ENCODE results near the gene MX1. TPM values are rescaled to one million over a fixed set of nuclear protein-coding genes. Genes with fewer than 3 reads are reported as not detected.

Gene MX1
- total RNA-seq, 2 donors from 2014 or later: 58.6 to 75.9 TPM

DNA sequence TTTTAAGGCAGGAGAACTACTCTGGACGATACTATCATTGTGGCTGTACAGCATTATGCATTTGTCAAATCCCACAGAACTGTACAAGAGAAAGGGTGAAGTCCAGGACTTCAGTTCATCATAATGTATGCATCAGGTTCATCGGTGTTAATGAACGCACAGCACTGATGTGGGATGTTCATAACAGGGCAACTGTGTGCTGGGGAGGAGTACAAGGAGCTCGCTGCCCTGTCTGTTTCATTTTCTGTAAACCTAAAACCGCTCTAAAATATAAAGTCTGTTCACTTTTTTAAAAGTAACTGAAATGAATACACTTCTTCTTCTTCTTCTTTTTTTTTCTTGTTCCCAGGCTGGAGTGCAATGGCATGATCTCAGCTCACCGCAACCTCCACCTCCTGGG is 56.9 kb downstream of the MX1 start:
- DNase-seq: no peak
- no peak overlapping the region for H3K27ac Mint-ChIP-seq
- peaks cover 56% of the 10 kb centered on the region for H3K27me3 Mint-ChIP-seq
- ATAC-seq: no peak
- no peaks in the 10 kb centered on the region for H3K9me3 ChIP-seq (ENCODE audit: control insufficient read depth, low read length, poor library complexity, severe bottlenecking)
- H3K36me3 Mint-ChIP-seq (ENCODE audit: low read depth): no peaks in the 10 kb centered on the region
- H3K4me1 Mint-ChIP-seq: peaks cover 16% of the 10 kb centered on the region
- peak overlapping the region; percentile 21 for H3K4me3 Mint-ChIP-seq

- H3K9me3 ChIP-seq (ENCODE audit: control insufficient read depth, low read length, poor library complexity, severe bottlenecking): no peaks in the 10 kb centered on the region
- Mint-ChIP-seq H3K27me3 (peaks cover 52% of the 10 kb centered on the region), H3K4me3 (no peak overlapping the region), H3K36me3 (ENCODE audit: low read depth) (no peaks in the 10 kb centered on the region), H3K4me1 (peaks cover 16% of the 10 kb centered on the region), H3K27ac (no peak overlapping the region)
- no peak for DNase-seq
- ATAC-seq: no peak
These were observed 57.4 kb downstream of the MX1 start for GRCh38 chr21:41483415-41483814.

DNA sequence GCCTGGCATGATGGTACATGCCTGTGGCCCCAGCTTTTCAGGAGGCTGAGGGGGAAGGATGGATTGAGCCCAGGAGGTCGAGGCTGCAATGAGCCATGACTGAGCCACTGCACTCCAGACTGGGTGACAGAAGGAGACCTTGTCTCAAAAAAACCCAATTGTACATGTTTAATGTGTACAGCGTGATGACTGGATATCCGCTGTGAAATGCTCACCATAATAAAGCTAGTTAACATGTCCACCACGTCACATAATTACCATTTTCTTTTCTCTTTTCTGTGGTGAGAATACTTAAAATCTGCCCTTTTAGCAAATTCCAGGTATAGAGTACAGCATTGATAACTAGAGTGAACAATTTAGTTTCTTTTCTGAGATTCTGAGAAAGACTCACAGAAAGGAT is 57.9 kb downstream of the MX1 start:
- H3K27ac Mint-ChIP-seq: no peak overlapping the region
- no peak for DNase-seq
- ATAC-seq: no peak
- no peak overlapping the region for H3K4me3 Mint-ChIP-seq
- peaks cover 46% of the 10 kb centered on the region for H3K27me3 Mint-ChIP-seq
- H3K36me3 Mint-ChIP-seq (ENCODE audit: low read depth): no peaks in the 10 kb centered on the region
- H3K4me1 Mint-ChIP-seq: peaks cover 16% of the 10 kb centered on the region
- H3K9me3 ChIP-seq (ENCODE audit: control insufficient read depth, low read length, poor library complexity, severe bottlenecking): no peaks in the 10 kb centered on the region

DNA sequence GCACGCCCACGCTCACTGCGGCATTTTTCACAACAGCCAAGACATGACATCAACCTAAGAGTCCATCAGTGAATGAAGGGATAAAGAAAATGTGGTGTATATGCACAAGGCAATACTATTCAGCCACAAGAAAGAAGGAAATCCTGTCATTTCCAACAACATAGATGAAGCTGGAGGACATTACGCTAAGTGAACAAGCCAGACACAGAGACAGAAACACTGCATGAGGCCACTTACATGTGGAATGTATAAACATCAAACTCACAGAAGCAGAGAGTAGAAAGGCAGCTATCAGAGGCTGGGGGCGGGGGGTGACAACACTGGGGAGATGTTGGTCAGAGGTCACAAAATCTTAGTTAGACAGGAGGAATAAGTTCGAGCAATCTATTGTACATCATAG is 61.0 kb downstream of the MX1 start:
- Mint-ChIP-seq H3K27ac (no peak overlapping the region), H3K4me3 (no peak overlapping the region), H3K27me3 (peaks cover 42% of the 10 kb centered on the region), H3K36me3 (ENCODE audit: low read depth) (no peaks in the 10 kb centered on the region), H3K4me1 (peaks cover 16% of the 10 kb centered on the region)
- ATAC-seq: no peak
- no peak for DNase-seq
- no peaks in the 10 kb centered on the region for H3K9me3 ChIP-seq (ENCODE audit: control insufficient read depth, low read length, poor library complexity, severe bottlenecking)

GRCh38 chr21:41488080-41488479 is 62.0 kb downstream of the MX1 start:
- Mint-ChIP-seq H3K4me1 (peaks cover 8% of the 10 kb centered on the region), H3K27ac (no peak overlapping the region), H3K27me3 (peaks cover 33% of the 10 kb centered on the region), H3K36me3 (ENCODE audit: low read depth) (peaks cover 2% of the 10 kb centered on the region), H3K4me3 (no peak overlapping the region)
- ATAC-seq (no peak), DNase-seq (no peak)
- no peaks in the 10 kb centered on the region for H3K9me3 ChIP-seq (ENCODE audit: control insufficient read depth, low read length, poor library complexity, severe bottlenecking)

- no peaks in the 10 kb centered on the region for H3K9me3 ChIP-seq (ENCODE audit: control insufficient read depth, low read length, poor library complexity, severe bottlenecking)
- ATAC-seq (no peak), DNase-seq (no peak)
- Mint-ChIP-seq H3K36me3 (ENCODE audit: low read depth) (peaks cover 5% of the 10 kb centered on the region), H3K27ac (no peak overlapping the region), H3K4me3 (no peak overlapping the region), H3K4me1 (peaks cover 2% of the 10 kb centered on the region), H3K27me3 (peaks cover 44% of the 10 kb centered on the region)
These were observed 63.3 kb downstream of the MX1 start for GRCh38 chr21:41489329-41489728.

DNA sequence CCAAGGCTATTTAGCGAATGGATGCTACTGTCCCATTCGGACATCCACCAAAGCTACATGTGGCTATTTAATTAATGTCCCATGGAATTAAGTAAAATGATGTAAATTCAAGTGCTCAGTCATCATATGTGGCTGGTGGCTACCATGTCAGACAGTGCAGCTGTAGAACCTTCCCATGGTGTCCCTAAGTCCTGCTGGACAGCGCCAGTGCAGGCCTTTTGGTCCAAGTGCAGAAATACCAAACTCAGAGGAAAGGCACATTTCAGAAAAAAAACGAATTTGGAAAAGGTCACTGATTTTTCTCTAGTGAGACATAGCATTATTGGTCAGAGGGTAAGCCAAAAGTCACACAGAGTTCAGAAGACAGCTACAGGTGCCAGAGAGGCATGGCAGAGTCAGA is 64.3 kb downstream of the MX1 start:
- no peak for DNase-seq
- Mint-ChIP-seq H3K27me3 (peaks cover 39% of the 10 kb centered on the region), H3K4me1 (no peaks in the 10 kb centered on the region), H3K27ac (peak overlapping the region; percentile 67), H3K36me3 (ENCODE audit: low read depth) (peaks cover 5% of the 10 kb centered on the region), H3K4me3 (no peak overlapping the region)
- no peaks in the 10 kb centered on the region for H3K9me3 ChIP-seq (ENCODE audit: control insufficient read depth, low read length, poor library complexity, severe bottlenecking)
- no peak for ATAC-seq

- no peak for DNase-seq
- Mint-ChIP-seq H3K4me3 (no peak overlapping the region), H3K36me3 (ENCODE audit: low read depth) (peaks cover 5% of the 10 kb centered on the region), H3K4me1 (no peaks in the 10 kb centered on the region), H3K27me3 (peaks cover 35% of the 10 kb centered on the region), H3K27ac (no peak overlapping the region)
- ATAC-seq: no peak
- H3K9me3 ChIP-seq (ENCODE audit: control insufficient read depth, low read length, poor library complexity, severe bottlenecking): no peaks in the 10 kb centered on the region
These were observed 65.4 kb downstream of the MX1 start for GRCh38 chr21:41491412-41491811.

- Mint-ChIP-seq H3K36me3 (ENCODE audit: low read depth) (peaks cover 5% of the 10 kb centered on the region), H3K27ac (no peak overlapping the region), H3K4me3 (no peak overlapping the region), H3K27me3 (peaks cover 34% of the 10 kb centered on the region), H3K4me1 (no peaks in the 10 kb centered on the region)
- H3K9me3 ChIP-seq (ENCODE audit: control insufficient read depth, low read length, poor library complexity, severe bottlenecking): no peaks in the 10 kb centered on the region
- DNase-seq: no peak
- no peak for ATAC-seq
These were observed 68.2 kb downstream of the MX1 start for GRCh38 chr21:41494242-41494641.

DNA sequence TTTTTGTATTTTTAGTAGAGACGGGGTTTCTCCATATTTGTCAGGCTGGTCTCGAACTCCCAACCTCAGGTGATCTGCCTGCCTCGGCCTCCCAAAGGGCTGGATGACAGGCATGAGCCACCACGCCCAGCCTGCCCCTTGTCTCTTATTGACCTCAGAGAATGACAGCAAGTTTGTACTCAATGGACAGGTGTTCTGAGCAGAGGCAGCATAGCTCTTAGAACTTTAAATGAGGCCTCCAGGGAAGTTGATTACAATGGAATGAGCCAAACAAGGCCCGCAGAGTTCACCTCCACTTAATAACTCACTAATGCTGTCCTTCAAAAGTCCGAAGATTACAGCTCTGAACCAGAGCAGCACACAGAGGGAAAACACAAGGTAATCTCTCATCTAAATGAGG is 71.0 kb downstream of the MX1 start:
- H3K36me3 Mint-ChIP-seq (ENCODE audit: low read depth): peaks cover 5% of the 10 kb centered on the region
- H3K27me3 Mint-ChIP-seq: peaks cover 38% of the 10 kb centered on the region
- ATAC-seq: no peak
- no peak overlapping the region for H3K27ac Mint-ChIP-seq
- H3K9me3 ChIP-seq (ENCODE audit: control insufficient read depth, low read length, poor library complexity, severe bottlenecking): no peaks in the 10 kb centered on the region
- DNase-seq: no peak
- no peaks in the 10 kb centered on the region for H3K4me1 Mint-ChIP-seq
- no peak overlapping the region for H3K4me3 Mint-ChIP-seq

GRCh38 chr21:41497788-41498187 is 71.7 kb downstream of the MX1 start:
- no peak for ATAC-seq
- no peaks in the 10 kb centered on the region for H3K9me3 ChIP-seq (ENCODE audit: control insufficient read depth, low read length, poor library complexity, severe bottlenecking)
- peaks cover 2% of the 10 kb centered on the region for H3K4me1 Mint-ChIP-seq
- H3K27me3 Mint-ChIP-seq: peaks cover 44% of the 10 kb centered on the region
- no peak for DNase-seq
- no peak overlapping the region for H3K4me3 Mint-ChIP-seq
- H3K36me3 Mint-ChIP-seq (ENCODE audit: low read depth): peaks cover 5% of the 10 kb centered on the region
- no peak overlapping the region for H3K27ac Mint-ChIP-seq

- no peak for ATAC-seq
- DNase-seq: no peak
- Mint-ChIP-seq H3K27me3 (peaks cover 50% of the 10 kb centered on the region), H3K27ac (no peak overlapping the region), H3K36me3 (ENCODE audit: low read depth) (peaks cover 5% of the 10 kb centered on the region), H3K4me3 (no peak overlapping the region), H3K4me1 (peaks cover 10% of the 10 kb centered on the region)
- H3K9me3 ChIP-seq (ENCODE audit: control insufficient read depth, low read length, poor library complexity, severe bottlenecking): no peaks in the 10 kb centered on the region
These were observed 73.9 kb downstream of the MX1 start for GRCh38 chr21:41499920-41500319.

GRCh38 chr21:41500363-41500762 is 74.3 kb downstream of the MX1 start:
- H3K36me3 Mint-ChIP-seq (ENCODE audit: low read depth): peaks cover 5% of the 10 kb centered on the region

GRCh38 chr21:41500931-41501381 is 74.9 kb downstream of the MX1 start:
- DNase-seq (no peak), ATAC-seq (no peak)
- Mint-ChIP-seq H3K27ac (no peak overlapping the region), H3K27me3 (peaks cover 51% of the 10 kb centered on the region), H3K36me3 (ENCODE audit: low read depth) (peaks cover 5% of the 10 kb centered on the region), H3K4me3 (no peak overlapping the region), H3K4me1 (peaks cover 10% of the 10 kb centered on the region)
- no peaks in the 10 kb centered on the region for H3K9me3 ChIP-seq (ENCODE audit: control insufficient read depth, low read length, poor library complexity, severe bottlenecking)

More at GRCh38 chr21:41500363-41500762, 74.3 kb downstream of the MX1 start:
- no peak overlapping the region for H3K27ac Mint-ChIP-seq
- peaks cover 10% of the 10 kb centered on the region for H3K4me1 Mint-ChIP-seq
- ATAC-seq: no peak
- DNase-seq: no peak
- H3K27me3 Mint-ChIP-seq: peaks cover 51% of the 10 kb centered on the region
- no peak overlapping the region for H3K4me3 Mint-ChIP-seq
- no peaks in the 10 kb centered on the region for H3K9me3 ChIP-seq (ENCODE audit: control insufficient read depth, low read length, poor library complexity, severe bottlenecking)

All from T-helper 17 cell (primary cell).